Ovary (tissue), 9 donors: Measurements from ENCODE around the gene IFNK. TPM values are rescaled to one million over a fixed set of nuclear protein-coding genes. Genes with fewer than 3 reads are reported as not detected.

Source experiments
- DNase-seq, 5 donors: peaks; one replicate each; pipeline ENCODE4 v3.0.0-alpha.2; 2019 to 2020
- H3K27ac ChIP-seq, 2 donors: fragments of 200-600 bp; one replicate each; pipeline versions ENCODE4 v1.5.1 to v1.8.0; 2019 to 2022
- H3K27me3 ChIP-seq: fragments of 200-600 bp; one replicate; pipeline ENCODE4 v1.8.0; 2022
- H3K36me3 ChIP-seq: fragments of 200-600 bp; sonication (generic); one replicate; pipeline ENCODE4 v1.5.1; 2019
- H3K4me1 ChIP-seq: one replicate; pipeline ENCODE4 v1.8.1; 2013; ENCODE audit warnings: mild to moderate bottlenecking, moderate library complexity; ENCODE audit not compliant: insufficient read depth
- H3K4me3 ChIP-seq: fragments of 200-600 bp; sonication (generic); one replicate; pipeline ENCODE4 v1.5.1; 2017
- H3K9me3 ChIP-seq, 2 donors: fragments of 200-600 bp in 1 of 2; sonication (generic) in 1 of 2; one replicate each; pipeline versions ENCODE4 v1.5.1 to v1.8.1; 2013 to 2019; ENCODE audit warnings: mild to moderate bottlenecking in 1 of 2, moderate library complexity in 1 of 2
- EP300 ChIP-seq: sonication (generic); formaldehyde crosslinking; IDR thresholded peaks from one replicate; pipeline ENCODE4 v1.6.1; 2017; ENCODE audit warnings: antibody characterized with exemption
- POLR2A ChIP-seq: fragments of 450-650 bp; IDR thresholded peaks from one replicate; pipeline ENCODE4 v1.6.1; 2017; ENCODE audit warnings: antibody characterized with exemption, mild to moderate bottlenecking, moderate library complexity
- WGBS, 3 donors: extraction: QIAGEN DNeasy Blood & Tissue Kit in 1 of 3; methylation state at CpG; one replicate each; pipeline versions ENCODE4 v1.1.5 to v1.1.7; 2013 to 2017; 5-methylcytosine and 5-hydroxymethylcytosine counted together
- intact Hi-C, 4 donors: fragments of 100-400 bp; cut with DNase I; formaldehyde crosslinking; loops; one replicate each; pipeline versions ENCODE4 v1.11.0 to v1.15.1; 2022 to 2023
- polyA plus RNA-seq, 2 donors: library from polyadenylated mRNA; stranded (reverse); fragments of 200-250 nt in 1 of 2; fragments of 350-450 nt in 1 of 2; fragmentation: Illumina TruSeq in 1 of 2; extraction: RNeasy Lipid Tissue Mini Kit (QIAGEN cat#74804) in 1 of 2; gene quantifications; one replicate each; pipeline ENCODE4 v1.2.3, GENCODE V29; 2013 to 2014
- total RNA-seq, 7 donors: library from RNA; depleted of rRNA in 2 of 7; stranded (reverse); fragments of >200 nt in 2 of 7; fragmentation: NEBNext Ultra II Directional in 3 of 7; extraction: Animal tissue kit (Norgen Biotek cat#: 25700) in 3 of 7; gene quantifications; one replicate each; pipeline versions ENCODE4 v1.1.0 to v1.2.4, GENCODE V29; 2016 to 2023
- TF ChIP-seq, protein P1 (sequence below), 3 donors: fragments of 450-650 bp in 2 of 3; fragments of 200-600 bp in 1 of 3; IDR thresholded peaks; one replicate each; pipeline versions ENCODE4 v1.5.1 to v1.8.0; 2016 to 2022; ENCODE audit warnings: antibody characterized with exemption in 3 of 3, mild to moderate bottlenecking in 1 of 3
- donor health status: DM: no; HTN: no; CAD: no; lungs with moderate emphysema.
- donor health status: DM: no; HTN: no; CAD: no.
- donor health status: Bipolar disorder and iron deficiency.
- donor health status: DM: yes; HTN: yes; CAD: no.
- donor health status: DM: no; HTN: no; CAD: no.
- donor health status: DM: yes; HTN: yes; CAD: no.

IFNK gene
- total and polyA plus RNA-seq, 9 donors = not detected

DNA sequence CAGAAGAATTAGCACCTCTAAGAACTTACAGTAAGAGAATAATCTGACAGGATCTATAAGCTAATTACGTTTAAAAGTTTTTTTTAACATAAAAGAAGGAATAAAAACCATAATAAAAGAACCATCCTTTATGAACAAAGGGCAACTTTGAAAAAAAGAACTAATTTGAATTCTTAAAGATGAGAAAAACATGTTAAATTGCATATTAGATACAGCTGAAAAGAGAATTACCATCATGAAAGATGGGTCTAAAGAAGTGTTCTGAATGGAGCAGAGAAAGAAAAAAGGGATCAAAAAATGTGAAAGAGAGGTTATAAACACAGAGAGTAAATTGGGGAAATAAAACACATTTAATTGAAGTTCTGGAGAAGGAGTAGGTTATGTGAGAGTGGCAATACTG lies 45.8 kb upstream of the IFNK start:
- H3K4me3 ChIP-seq = no peak overlapping the region
- intact Hi-C loops = loop anchor here in 2 of 4 donors (10.0 kb wide), 2 partner anchors 46 to 114 kb away; partner anchors contain the start of genes IFNK (in 2 of the 2) and MOB3B (in 2 of the 2)
- 81 to 99% (median 95%) methylated on average over 1 of the region's 1 CpG for WGBS, 3 donors

DNA sequence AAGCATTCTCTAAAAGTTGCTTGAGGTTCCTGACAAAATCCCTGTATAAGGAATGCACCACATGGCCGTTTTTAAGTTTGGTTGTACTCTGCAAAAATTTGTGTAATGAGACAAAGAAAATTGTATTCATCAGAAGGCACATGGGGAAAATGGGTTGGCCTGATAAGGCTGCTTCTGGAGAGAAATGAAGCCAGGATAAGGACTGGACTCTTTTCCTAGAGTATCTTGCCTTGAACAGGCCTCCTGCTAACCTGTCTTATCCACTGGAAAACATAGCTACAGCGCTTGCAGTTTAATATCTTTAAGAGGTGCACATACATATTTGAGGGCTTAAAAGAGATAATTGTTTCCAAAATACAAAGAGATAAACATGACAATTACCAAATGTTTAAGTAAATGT lies 41.4 kb upstream of the IFNK start:
- 48 to 60% (median 59%) methylated on average over 2 of the region's 2 CpGs for WGBS, 3 donors
- no peak for TF ChIP-seq POLR2A
- TF ChIP-seq, protein P1, sequence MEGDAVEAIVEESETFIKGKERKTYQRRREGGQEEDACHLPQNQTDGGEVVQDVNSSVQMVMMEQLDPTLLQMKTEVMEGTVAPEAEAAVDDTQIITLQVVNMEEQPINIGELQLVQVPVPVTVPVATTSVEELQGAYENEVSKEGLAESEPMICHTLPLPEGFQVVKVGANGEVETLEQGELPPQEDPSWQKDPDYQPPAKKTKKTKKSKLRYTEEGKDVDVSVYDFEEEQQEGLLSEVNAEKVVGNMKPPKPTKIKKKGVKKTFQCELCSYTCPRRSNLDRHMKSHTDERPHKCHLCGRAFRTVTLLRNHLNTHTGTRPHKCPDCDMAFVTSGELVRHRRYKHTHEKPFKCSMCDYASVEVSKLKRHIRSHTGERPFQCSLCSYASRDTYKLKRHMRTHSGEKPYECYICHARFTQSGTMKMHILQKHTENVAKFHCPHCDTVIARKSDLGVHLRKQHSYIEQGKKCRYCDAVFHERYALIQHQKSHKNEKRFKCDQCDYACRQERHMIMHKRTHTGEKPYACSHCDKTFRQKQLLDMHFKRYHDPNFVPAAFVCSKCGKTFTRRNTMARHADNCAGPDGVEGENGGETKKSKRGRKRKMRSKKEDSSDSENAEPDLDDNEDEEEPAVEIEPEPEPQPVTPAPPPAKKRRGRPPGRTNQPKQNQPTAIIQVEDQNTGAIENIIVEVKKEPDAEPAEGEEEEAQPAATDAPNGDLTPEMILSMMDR (IDR thresholded peaks at IDR 0.05) = no peak
- no peak for TF ChIP-seq EP300
- Histone ChIP-seq H3K4me3 (no peak overlapping the region), H3K27ac (no peak overlapping the region), H3K27me3 (no peaks in the 10 kb centered on the region), H3K4me1 (peaks cover 14% of the 10 kb centered on the region), H3K36me3 (no peaks in the 10 kb centered on the region), H3K9me3 (no peaks in the 10 kb centered on the region)
- intact Hi-C loops = no loop called here
- DNase-seq = no peak

More for the DNA sequence above, 45.8 kb upstream of the IFNK start:
- no peaks in the 10 kb centered on the region for H3K36me3 ChIP-seq
- no peak for DNase-seq
- H3K27ac ChIP-seq = no peak overlapping the region
- TF ChIP-seq, protein P1 (IDR thresholded peaks at IDR 0.05) = no peak
- no peak for TF ChIP-seq POLR2A
- no peaks in the 10 kb centered on the region for H3K27me3 ChIP-seq
- peaks cover 29% of the 10 kb centered on the region for H3K4me1 ChIP-seq
- H3K9me3 ChIP-seq = no peaks in the 10 kb centered on the region

DNA sequence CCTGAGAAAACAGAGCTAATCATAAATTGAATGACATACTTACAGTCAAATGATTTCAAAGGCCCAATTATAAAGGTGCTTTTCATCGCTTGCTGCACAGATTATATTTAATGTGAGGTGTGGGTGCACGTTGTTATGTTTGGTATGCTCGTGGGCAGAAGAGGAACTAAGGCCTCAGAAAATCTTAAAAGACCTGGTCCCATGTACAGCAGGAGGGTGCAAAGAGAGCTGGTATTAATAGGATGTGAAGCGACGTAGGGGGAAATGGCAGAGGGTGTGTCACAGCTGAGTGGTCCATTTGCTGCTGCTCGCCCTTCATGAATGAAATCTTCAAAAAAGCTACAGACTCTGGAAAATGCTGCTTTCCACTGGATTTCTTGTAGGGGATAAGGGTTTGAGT lies 40.5 kb upstream of the IFNK start:
- intact Hi-C loops = no loop called here
- DNase-seq = no peak
- Histone ChIP-seq H3K9me3 (no peaks in the 10 kb centered on the region), H3K36me3 (no peaks in the 10 kb centered on the region), H3K27me3 (no peaks in the 10 kb centered on the region), H3K27ac (no peak overlapping the region), H3K4me3 (no peak overlapping the region), H3K4me1 (peaks cover 14% of the 10 kb centered on the region)
- TF ChIP-seq POLR2A = no peak
- TF ChIP-seq EP300 = no peak
- TF ChIP-seq, protein P1 (IDR thresholded peaks at IDR 0.05) = no peak
- 86 to 94% (median 92%) methylated on average over 6 of the region's 6 CpGs for whole genome bisulfite sequencing, 3 donors

GRCh38 chr9:27485158-27485557 lies 38.9 kb upstream of the IFNK start:
- no peaks in the 10 kb centered on the region for H3K27me3 ChIP-seq
- intact Hi-C loops = no loop called here
- H3K4me1 ChIP-seq = peaks cover 20% of the 10 kb centered on the region

More at GRCh38 chr9:27485158-27485557, 38.9 kb upstream of the IFNK start:
- Histone ChIP-seq H3K4me3 (no peak overlapping the region), H3K9me3 (no peaks in the 10 kb centered on the region), H3K36me3 (no peaks in the 10 kb centered on the region), H3K27ac (no peak overlapping the region)
- DNase-seq = no peak
- TF ChIP-seq EP300 (no peak), POLR2A (no peak)
- TF ChIP-seq, protein P1 (IDR thresholded peaks at IDR 0.05) = no peak
- 98 to 100% (median 99%) methylated on average over 1 of the region's 1 CpG for WGBS, 3 donors
